Upper lobe of left lung (tissue), 4 donors: ENCODE data around the gene MKLN1.

ENCODE experiments used
- EP300 ChIP-seq, 4 donors: sonication (generic); formaldehyde crosslinking; IDR thresholded peaks; one replicate each; pipeline ENCODE4 v1.5.1; 2017; ENCODE audit warnings: antibody characterized with exemption in 4 of 4, control low read depth in 2 of 4
- POLR2AphosphoS5 ChIP-seq, 2 donors: sonication (generic); formaldehyde crosslinking; IDR thresholded peaks; one replicate each; pipeline ENCODE4 v1.5.1; 2017; ENCODE audit warnings: antibody characterized with exemption in 2 of 2
- TF ChIP-seq, protein P1 (sequence below), 6 experiments: fragments of 450-650 bp in 4 of 6; fragments of 200-600 bp in 2 of 6; sonication (generic) in 2 of 6; IDR thresholded peaks; one replicate each; pipeline ENCODE4 v1.5.1; 2016 to 2019; ENCODE audit warnings: antibody characterized with exemption in 6 of 6

DNA sequence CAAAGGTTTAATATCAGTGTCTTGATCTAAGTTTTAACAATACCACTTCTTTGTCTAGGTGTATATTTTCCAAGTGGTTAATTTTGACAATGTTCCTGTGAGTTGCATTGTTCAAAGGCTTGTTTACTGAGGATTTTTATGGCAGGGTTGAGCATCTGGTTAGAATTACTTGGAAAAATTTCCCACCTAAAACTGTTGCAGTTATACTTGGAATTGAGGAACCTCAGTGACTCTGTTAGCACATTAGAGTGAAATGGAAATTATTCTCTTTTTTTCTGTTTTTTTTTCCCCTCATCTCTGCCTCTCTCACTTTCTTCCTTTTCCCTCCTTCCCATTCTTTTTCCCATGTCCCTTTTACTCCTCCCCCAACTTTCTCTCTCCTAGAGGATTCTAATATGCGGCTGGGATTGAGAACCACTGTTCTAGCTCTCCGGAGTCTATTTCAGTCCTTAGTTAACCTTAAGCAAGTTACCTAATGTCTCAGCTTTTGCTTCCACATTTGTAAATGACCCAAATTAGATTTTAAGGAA, 121.8 kb downstream of the MKLN1 start:
- TF ChIP-seq, protein P1, sequence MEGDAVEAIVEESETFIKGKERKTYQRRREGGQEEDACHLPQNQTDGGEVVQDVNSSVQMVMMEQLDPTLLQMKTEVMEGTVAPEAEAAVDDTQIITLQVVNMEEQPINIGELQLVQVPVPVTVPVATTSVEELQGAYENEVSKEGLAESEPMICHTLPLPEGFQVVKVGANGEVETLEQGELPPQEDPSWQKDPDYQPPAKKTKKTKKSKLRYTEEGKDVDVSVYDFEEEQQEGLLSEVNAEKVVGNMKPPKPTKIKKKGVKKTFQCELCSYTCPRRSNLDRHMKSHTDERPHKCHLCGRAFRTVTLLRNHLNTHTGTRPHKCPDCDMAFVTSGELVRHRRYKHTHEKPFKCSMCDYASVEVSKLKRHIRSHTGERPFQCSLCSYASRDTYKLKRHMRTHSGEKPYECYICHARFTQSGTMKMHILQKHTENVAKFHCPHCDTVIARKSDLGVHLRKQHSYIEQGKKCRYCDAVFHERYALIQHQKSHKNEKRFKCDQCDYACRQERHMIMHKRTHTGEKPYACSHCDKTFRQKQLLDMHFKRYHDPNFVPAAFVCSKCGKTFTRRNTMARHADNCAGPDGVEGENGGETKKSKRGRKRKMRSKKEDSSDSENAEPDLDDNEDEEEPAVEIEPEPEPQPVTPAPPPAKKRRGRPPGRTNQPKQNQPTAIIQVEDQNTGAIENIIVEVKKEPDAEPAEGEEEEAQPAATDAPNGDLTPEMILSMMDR (IDR thresholded peaks at IDR 0.05): no peak
- TF ChIP-seq POLR2AphosphoS5 (IDR thresholded peaks at IDR 0.05): no peak
- TF ChIP-seq EP300 (IDR thresholded peaks at IDR 0.05): no peak
